Sigmoid colon (tissue), 3 donors: ENCODE measurements around the gene SZT2.

ENCODE experiments used
- CTCF ChIP-seq, 4 experiments: fragments of 450-650 bp in 3 of 4; fragments of 200-600 bp in 1 of 4; IDR thresholded peaks; one replicate each; pipeline ENCODE4 v1.5.1; 2016 to 2019; ENCODE audit warnings: antibody characterized with exemption in 4 of 4, mild to moderate bottlenecking in 3 of 4, moderate library complexity in 2 of 4
- POLR2A ChIP-seq, 2 donors: fragments of 450-650 bp; IDR thresholded peaks; one replicate each; pipeline ENCODE4 v1.6.1; 2016; ENCODE audit warnings: antibody characterized with exemption in 2 of 2, mild to moderate bottlenecking in 2 of 2, moderate library complexity in 2 of 2

- TF ChIP-seq CTCF (IDR thresholded peaks at IDR 0.05) (no peak), POLR2A (IDR thresholded peaks at IDR 0.05) (no peak)
Observed at GRCh38 chr1:43421976-43422750, 32.5 kb downstream of the SZT2 start.
